ENCODE data around the gene MUC3A.

MUC3A gene

DNA sequence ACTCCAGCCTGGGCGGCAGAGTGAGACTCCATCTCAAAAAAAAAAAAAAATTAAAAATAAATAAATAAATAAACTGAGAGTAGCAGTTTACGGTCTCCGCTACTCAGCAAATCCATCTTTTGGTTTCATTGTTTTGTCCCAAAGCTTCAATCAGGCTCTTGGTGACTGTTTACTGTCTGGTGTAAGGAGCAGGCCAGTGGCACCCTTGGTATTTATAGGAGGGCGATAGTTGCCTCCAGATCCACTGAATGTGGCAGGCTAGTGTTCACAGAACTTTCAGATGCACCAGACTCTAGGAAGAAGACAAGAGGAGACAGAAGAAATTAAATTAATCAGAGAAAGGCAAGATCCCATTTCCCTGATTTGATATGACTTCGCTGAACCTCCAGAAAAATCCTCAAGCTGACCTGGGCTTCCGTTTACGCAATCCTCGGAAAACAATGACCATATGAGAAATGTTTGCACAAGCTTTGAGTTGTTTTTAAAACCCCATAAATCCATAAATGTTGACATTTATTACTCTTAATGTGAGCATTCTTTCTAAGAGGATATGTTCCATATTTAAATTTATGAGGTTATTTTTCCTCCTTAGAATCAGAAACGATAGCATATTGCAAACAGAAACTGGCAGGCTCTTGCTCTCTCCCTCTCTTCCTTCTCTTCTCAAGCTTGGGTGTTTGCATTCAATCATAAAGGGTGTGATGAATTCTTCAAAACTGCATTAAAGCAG, 7.1 kb upstream of the MUC3A start:
- TF ChIP-seq, protein P1, sequence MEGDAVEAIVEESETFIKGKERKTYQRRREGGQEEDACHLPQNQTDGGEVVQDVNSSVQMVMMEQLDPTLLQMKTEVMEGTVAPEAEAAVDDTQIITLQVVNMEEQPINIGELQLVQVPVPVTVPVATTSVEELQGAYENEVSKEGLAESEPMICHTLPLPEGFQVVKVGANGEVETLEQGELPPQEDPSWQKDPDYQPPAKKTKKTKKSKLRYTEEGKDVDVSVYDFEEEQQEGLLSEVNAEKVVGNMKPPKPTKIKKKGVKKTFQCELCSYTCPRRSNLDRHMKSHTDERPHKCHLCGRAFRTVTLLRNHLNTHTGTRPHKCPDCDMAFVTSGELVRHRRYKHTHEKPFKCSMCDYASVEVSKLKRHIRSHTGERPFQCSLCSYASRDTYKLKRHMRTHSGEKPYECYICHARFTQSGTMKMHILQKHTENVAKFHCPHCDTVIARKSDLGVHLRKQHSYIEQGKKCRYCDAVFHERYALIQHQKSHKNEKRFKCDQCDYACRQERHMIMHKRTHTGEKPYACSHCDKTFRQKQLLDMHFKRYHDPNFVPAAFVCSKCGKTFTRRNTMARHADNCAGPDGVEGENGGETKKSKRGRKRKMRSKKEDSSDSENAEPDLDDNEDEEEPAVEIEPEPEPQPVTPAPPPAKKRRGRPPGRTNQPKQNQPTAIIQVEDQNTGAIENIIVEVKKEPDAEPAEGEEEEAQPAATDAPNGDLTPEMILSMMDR (IDR thresholded peaks at IDR 0.05; ENCODE audit: insufficient read depth, low read depth, low read length, missing control alignments): no peak
- no peak overlapping the region for H3K4me3 ChIP-seq (ENCODE audit: low read length)
- DNase-seq (ENCODE audit: low read depth): peak; percentile 36

DNA sequence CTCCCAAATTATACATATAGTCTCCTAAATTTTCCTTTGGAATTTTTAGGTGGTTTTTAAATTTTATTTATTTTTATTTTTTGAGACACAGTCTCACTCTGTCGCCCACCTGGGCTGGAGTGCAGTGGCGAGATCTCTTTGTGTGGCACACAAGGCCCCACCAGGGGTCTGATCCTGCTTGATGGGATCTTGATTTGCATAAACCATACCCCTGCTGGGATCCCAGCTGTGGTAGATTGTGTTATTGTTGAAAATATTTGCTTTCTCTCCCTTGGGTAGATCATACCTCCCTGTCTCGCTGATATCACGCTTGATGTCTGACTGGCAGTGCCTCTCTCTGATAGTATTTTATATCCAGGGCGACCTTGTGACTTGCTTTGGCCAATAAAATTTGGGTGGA, 5.6 kb upstream of the MUC3A start:
- TF ChIP-seq, protein P1 (IDR thresholded peaks at IDR 0.05; ENCODE audit: insufficient read depth, low read depth, low read length, missing control alignments): no peak
- DNase-seq (ENCODE audit: low read depth): no peak
- H3K4me3 ChIP-seq (ENCODE audit: low read length): no peak overlapping the region

DNA sequence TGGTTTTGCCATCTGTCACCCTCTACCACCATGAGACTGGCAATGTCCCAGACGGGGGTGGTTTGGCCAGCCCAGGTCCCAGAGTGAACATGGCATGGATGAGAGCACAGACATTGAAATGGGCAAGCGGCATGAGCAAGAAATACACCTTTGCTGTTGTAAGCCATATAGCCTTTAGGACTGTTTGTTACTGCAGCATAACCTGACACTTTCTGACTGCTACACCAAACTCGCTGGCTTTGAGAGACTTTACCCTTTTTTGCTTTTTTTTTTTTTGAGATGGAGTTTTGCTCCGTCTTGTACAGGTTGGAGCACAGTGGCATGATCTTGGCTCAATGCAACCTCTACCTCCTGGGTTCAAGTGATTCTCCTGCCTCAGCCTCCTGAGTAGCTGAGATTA, 5.2 kb upstream of the MUC3A start:
- no peak for DNase-seq (ENCODE audit: low read depth)
- H3K4me3 ChIP-seq (ENCODE audit: low read length): no peak overlapping the region
- TF ChIP-seq, protein P1 (IDR thresholded peaks at IDR 0.05; ENCODE audit: insufficient read depth, low read depth, low read length, missing control alignments): no peak

DNA sequence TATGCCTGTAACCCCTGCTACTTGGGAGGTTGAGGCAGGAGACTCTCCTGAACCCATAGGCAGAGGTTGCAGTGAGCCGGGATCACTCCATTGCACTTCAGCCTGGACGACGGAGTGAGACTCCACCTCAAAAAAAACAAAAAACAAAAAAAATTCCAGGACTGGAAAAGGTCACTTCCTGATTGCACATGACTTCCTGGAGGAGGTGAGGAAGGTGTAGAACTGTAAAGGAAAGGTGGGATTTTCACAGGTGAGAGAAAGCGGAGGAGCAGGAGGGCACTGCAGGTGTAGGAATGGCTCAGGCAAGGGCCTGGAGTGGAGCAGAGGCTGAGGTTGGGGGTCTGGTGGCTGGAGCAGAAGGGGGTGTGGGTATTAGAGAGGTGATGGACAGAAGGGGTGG, 3.2 kb upstream of the MUC3A start:
- DNase-seq (ENCODE audit: low read depth): no peak
- no peak overlapping the region for H3K4me3 ChIP-seq (ENCODE audit: low read length)
- TF ChIP-seq, protein P1 (IDR thresholded peaks at IDR 0.05; ENCODE audit: insufficient read depth, low read depth, low read length, missing control alignments): no peak

DNA sequence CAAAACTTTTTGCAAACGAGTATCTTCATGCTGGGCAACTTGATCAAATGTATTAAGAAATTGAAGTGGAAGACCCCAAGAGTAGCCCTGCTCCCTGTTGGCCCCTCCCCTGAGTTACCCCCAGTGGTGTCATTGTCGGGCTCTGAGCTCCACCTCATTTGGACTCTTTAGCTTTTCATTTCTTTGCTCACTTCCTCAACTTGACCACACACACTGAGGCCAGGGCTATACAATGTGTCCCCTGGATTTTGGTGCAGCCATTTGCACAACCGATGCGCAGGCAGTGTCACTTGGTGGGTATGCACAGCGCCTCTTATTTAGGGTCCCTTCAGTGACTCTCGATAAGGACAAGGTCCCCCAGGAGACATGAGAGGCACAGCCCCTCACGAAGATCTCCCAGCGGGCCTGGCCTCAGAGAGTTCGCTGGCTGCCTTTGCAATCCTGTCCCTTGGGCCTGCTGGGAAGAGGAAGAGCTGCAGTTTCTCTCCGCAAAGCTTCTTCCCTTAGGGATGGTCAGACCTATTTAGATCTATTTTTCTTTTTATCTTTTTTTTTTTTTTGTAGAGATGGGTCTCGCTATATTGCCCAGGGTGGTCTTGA, 2.5 kb upstream of the MUC3A start:
- H3K4me3 ChIP-seq (ENCODE audit: low read length): no peak overlapping the region
- DNase-seq (ENCODE audit: low read depth): no peak
- TF ChIP-seq, protein P1 (IDR thresholded peaks at IDR 0.05; ENCODE audit: insufficient read depth, low read depth, low read length, missing control alignments): no peak

DNA sequence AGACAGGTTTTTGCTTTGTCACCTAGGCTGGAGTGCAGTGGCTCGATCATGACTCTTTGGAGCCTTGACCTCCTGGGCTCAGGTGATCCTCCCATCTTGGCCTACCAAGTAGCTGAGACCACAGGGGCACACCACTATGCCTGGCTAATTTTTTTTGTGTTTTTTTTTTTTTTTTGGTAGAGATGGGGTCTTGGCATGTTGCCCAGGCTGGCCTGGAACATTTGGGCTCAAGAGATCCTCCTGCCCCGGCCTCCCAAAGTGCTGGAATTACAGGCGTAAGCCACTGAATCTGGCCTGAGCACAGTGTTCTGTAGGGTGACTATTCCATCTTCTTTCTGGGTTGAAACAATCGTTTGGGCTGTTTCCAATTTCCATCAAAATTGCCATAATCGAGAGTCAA, 1.5 kb upstream of the MUC3A start:
- TF ChIP-seq, protein P1 (IDR thresholded peaks at IDR 0.05; ENCODE audit: insufficient read depth, low read depth, low read length, missing control alignments): no peak
- no peak overlapping the region for H3K4me3 ChIP-seq (ENCODE audit: low read length)
- DNase-seq (ENCODE audit: low read depth): no peak

Measured in epithelial cell of esophagus (primary cell).